Uterus (tissue), 4 donors: ENCODE measurements around the gene MRPS34. TPM values are rescaled to one million over a fixed set of nuclear protein-coding genes. Genes with fewer than 3 reads are reported as not detected.

Source experiments
- DNase-seq, 2 donors: peaks; one replicate each; pipeline ENCODE4 v3.0.0-alpha.2; 2019 to 2020
- H3K27ac ChIP-seq, 2 donors: fragments of 200-600 bp; sonication (generic); 1 replicate in 1 of 2; 2 replicates in 1 of 2; pipeline ENCODE4 v1.5.1; 2016 to 2018
- H3K27me3 ChIP-seq, 2 donors: fragments of 200-600 bp; sonication (generic); one replicate each; pipeline ENCODE4 v1.5.1; 2018 to 2019; ENCODE audit warnings: control low read depth in 1 of 2
- H3K36me3 ChIP-seq, 2 donors: fragments of 200-600 bp; sonication (generic); one replicate each; pipeline ENCODE4 v1.5.1; 2019; ENCODE audit warnings: control low read depth in 1 of 2
- H3K4me1 ChIP-seq, 2 donors: fragments of 200-600 bp; sonication (generic); one replicate each; pipeline ENCODE4 v1.5.1; 2018 to 2019; ENCODE audit warnings: control low read depth in 1 of 2
- H3K4me3 ChIP-seq, 2 donors: fragments of 200-600 bp; sonication (generic); 1 replicate in 1 of 2; 2 replicates in 1 of 2; pipeline ENCODE4 v1.5.1; 2018 to 2019; ENCODE audit warnings: mild to moderate bottlenecking in 1 of 2
- H3K9me3 ChIP-seq, 2 donors: fragments of 200-600 bp; sonication (generic); one replicate each; pipeline ENCODE4 v1.5.1; 2019; ENCODE audit warnings: control low read depth in 1 of 2
- CTCF ChIP-seq, 4 experiments: fragments of 200-600 bp in 2 of 4; fragments of 450-650 bp in 2 of 4; sonication (generic) in 2 of 4; IDR thresholded peaks; one replicate each; pipeline ENCODE4 v1.5.1; 2016 to 2019; ENCODE audit warnings: antibody characterized with exemption in 4 of 4, mild to moderate bottlenecking in 2 of 4, moderate library complexity in 1 of 4
- POLR2A ChIP-seq, 2 donors: fragments of 450-650 bp; IDR thresholded peaks; one replicate each; pipeline ENCODE4 v1.6.1; 2016; ENCODE audit warnings: antibody characterized with exemption in 2 of 2, mild to moderate bottlenecking in 1 of 2, moderate library complexity in 1 of 2
- intact Hi-C: fragments of 100-400 bp; cut with DNase I; formaldehyde crosslinking; loops from one replicate; pipeline ENCODE4 v1.15.1; 2023; ENCODE audit warnings: low total_unique reads
- total RNA-seq, 4 donors: library from RNA; depleted of rRNA in 3 of 4; stranded (reverse); fragments of >200 nt in 3 of 4; gene quantifications; one replicate each; pipeline versions ENCODE4 v1.1.0 to v1.2.4, GENCODE V29; 2014 to 2023
- donor health status: DM: yes; HTN: yes; CAD: no.

Gene MRPS34
- total RNA-seq, 4 donors from 2014 or later: 37.3 to 158 (median 52.5) TPM

GRCh38 chr16:1768767-1769401 lies 4.0 kb downstream of the MRPS34 start:
- TF ChIP-seq CTCF (IDR thresholded peaks at IDR 0.05) (no peak), POLR2A (IDR thresholded peaks at IDR 0.05) (no peak)
- no peaks in the 10 kb centered on the region for H3K9me3 ChIP-seq
- H3K4me3 ChIP-seq: no peak overlapping the region
- H3K36me3 ChIP-seq: no peaks in the 10 kb centered on the region
- peaks cover 0 to 27% of the 10 kb centered on the region in 2 donors for H3K4me1 ChIP-seq
- intact Hi-C loops: no loop called here
- no peak for DNase-seq
- H3K27me3 ChIP-seq: no peaks in the 10 kb centered on the region
- H3K27ac ChIP-seq: no peak overlapping the region

GRCh38 chr16:1768061-1768766 lies 4.7 kb downstream of the MRPS34 start:
- no peak overlapping the region for H3K27ac ChIP-seq
- no peaks in the 10 kb centered on the region for H3K9me3 ChIP-seq
- peaks cover 0 to 22% of the 10 kb centered on the region in 2 donors for H3K4me1 ChIP-seq
- H3K36me3 ChIP-seq: no peaks in the 10 kb centered on the region
- TF ChIP-seq POLR2A (IDR thresholded peaks at IDR 0.05) (no peak), CTCF (IDR thresholded peaks at IDR 0.05) (no peak)
- no peak for DNase-seq
- no peak overlapping the region for H3K4me3 ChIP-seq
- intact Hi-C loops: no loop called here
- H3K27me3 ChIP-seq: no peaks in the 10 kb centered on the region

GRCh38 chr16:1767116-1767994 lies 5.6 kb downstream of the MRPS34 start:
- H3K9me3 ChIP-seq: no peaks in the 10 kb centered on the region
- no peaks in the 10 kb centered on the region for H3K27me3 ChIP-seq
- H3K27ac ChIP-seq: no peak overlapping the region
- H3K4me1 ChIP-seq: peaks cover 0 to 20% of the 10 kb centered on the region in 2 donors
- no peak overlapping the region for H3K4me3 ChIP-seq
- TF ChIP-seq POLR2A (IDR thresholded peaks at IDR 0.05) (no peak), CTCF (IDR thresholded peaks at IDR 0.05) (no peak)
- DNase-seq: no peak
- intact Hi-C loops: no loop called here
- no peaks in the 10 kb centered on the region for H3K36me3 ChIP-seq

- TF ChIP-seq POLR2A (IDR thresholded peaks at IDR 0.05): no peak
- no peak for TF ChIP-seq CTCF (IDR thresholded peaks at IDR 0.05)
- H3K36me3 ChIP-seq: no peaks in the 10 kb centered on the region
- H3K9me3 ChIP-seq: no peaks in the 10 kb centered on the region
- intact Hi-C loops: no loop called here
- no peak overlapping the region for H3K27ac ChIP-seq
- no peak overlapping the region for H3K4me3 ChIP-seq
- H3K4me1 ChIP-seq: peaks cover 0 to 13% of the 10 kb centered on the region in 2 donors
- no peak for DNase-seq
- no peaks in the 10 kb centered on the region for H3K27me3 ChIP-seq
Observed at GRCh38 chr16:1766701-1767100, 6.2 kb downstream of the MRPS34 start.
